Testis (tissue), 2 donors: ENCODE data around the gene FHOD3.

Source experiments
- POLR2A ChIP-seq: fragments of 450-650 bp; IDR thresholded peaks from one replicate; pipeline ENCODE4 v1.6.1; 2017; ENCODE audit warnings: antibody characterized with exemption, mild to moderate bottlenecking, moderate library complexity
- TF ChIP-seq, protein P1 (sequence below), 3 experiments: fragments of 450-650 bp in 2 of 3; fragments of 200-600 bp in 1 of 3; sonication (generic) in 1 of 3; IDR thresholded peaks; one replicate each; pipeline ENCODE4 v1.5.1; 2016 to 2019; ENCODE audit warnings: antibody characterized with exemption in 3 of 3, mild to moderate bottlenecking in 2 of 3, moderate library complexity in 1 of 3

DNA sequence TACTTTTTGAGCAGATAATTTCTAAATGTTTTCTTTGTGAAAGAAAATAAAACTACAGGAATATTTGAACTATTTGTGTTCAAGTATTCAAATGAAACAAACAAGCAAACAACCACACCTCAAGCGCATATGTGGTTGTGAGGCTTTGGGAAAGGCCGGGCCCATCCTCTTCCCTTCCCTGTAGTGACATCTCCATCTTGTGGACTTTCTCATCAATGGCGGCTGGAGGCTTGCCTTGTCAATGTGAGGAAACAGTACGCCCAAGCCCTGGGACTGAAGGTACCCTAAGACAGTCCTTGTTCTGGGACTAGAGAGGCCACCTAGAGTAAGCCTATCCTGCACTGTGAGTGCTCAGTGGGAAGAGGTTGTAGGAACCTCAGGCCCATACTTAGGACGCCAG lies 364.5 kb downstream of the FHOD3 start:
- no peak for TF ChIP-seq POLR2A
- TF ChIP-seq, protein P1, sequence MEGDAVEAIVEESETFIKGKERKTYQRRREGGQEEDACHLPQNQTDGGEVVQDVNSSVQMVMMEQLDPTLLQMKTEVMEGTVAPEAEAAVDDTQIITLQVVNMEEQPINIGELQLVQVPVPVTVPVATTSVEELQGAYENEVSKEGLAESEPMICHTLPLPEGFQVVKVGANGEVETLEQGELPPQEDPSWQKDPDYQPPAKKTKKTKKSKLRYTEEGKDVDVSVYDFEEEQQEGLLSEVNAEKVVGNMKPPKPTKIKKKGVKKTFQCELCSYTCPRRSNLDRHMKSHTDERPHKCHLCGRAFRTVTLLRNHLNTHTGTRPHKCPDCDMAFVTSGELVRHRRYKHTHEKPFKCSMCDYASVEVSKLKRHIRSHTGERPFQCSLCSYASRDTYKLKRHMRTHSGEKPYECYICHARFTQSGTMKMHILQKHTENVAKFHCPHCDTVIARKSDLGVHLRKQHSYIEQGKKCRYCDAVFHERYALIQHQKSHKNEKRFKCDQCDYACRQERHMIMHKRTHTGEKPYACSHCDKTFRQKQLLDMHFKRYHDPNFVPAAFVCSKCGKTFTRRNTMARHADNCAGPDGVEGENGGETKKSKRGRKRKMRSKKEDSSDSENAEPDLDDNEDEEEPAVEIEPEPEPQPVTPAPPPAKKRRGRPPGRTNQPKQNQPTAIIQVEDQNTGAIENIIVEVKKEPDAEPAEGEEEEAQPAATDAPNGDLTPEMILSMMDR (IDR thresholded peaks at IDR 0.05) = no peak
